Measurements from ENCODE around the gene WNT8B.

DNA sequence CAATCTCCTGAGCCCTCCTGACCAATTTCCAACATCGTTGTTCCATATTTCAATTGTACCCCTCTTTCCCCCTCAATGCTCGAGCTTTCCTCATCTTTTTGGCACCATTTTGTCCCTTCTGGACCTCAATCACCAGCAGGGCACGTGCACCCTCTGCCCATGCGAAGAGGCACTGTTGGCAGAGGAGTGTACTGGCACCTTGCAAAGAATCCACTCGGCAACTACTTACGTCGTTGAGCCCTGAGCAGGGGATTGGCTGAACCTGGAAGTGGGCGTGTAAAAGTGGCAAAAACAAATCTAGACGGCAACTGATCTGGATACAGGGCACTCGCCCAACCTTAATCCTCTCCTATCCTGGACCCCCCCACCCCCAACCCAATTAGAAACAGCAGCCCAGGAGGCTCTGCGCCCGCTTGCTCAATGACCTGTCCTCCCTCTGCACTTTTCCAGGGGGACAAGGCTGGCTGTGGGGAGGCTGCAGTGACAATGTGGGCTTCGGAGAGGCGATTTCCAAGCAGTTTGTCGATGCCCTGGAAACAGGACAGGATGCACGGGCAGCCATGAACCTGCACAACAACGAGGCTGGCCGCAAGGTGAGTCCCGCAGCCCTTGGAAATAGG is 18.8 kb downstream of the WNT8B start:
- TF ChIP-seq, protein P1, sequence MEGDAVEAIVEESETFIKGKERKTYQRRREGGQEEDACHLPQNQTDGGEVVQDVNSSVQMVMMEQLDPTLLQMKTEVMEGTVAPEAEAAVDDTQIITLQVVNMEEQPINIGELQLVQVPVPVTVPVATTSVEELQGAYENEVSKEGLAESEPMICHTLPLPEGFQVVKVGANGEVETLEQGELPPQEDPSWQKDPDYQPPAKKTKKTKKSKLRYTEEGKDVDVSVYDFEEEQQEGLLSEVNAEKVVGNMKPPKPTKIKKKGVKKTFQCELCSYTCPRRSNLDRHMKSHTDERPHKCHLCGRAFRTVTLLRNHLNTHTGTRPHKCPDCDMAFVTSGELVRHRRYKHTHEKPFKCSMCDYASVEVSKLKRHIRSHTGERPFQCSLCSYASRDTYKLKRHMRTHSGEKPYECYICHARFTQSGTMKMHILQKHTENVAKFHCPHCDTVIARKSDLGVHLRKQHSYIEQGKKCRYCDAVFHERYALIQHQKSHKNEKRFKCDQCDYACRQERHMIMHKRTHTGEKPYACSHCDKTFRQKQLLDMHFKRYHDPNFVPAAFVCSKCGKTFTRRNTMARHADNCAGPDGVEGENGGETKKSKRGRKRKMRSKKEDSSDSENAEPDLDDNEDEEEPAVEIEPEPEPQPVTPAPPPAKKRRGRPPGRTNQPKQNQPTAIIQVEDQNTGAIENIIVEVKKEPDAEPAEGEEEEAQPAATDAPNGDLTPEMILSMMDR (IDR thresholded peaks at IDR 0.05): no peak
- no peak for TF ChIP-seq POLR2A (IDR thresholded peaks at IDR 0.05)

Data from gastroesophageal sphincter (tissue), 3 donors.